ENCODE results near the gene CD209.

GRCh38 chr19:7757358-7757757 lies 10.0 kb upstream of the CD209 start:
- no peak for TF ChIP-seq POLR2A (IDR thresholded peaks at IDR 0.05; ENCODE audit: low read length)
- TF ChIP-seq GATA1 (IDR thresholded peaks at IDR 0.05; ENCODE audit: low read depth, low read length) = no peak

Data from erythroblast (primary cell).